ENCODE data around the gene EP400. TPM values are rescaled to one million over a fixed set of nuclear protein-coding genes. Genes with fewer than 3 reads are reported as not detected.

EP400 gene
- total and polyA plus RNA-seq, 7 donors, result 8.0 to 24.5 (median 18.4) TPM

DNA sequence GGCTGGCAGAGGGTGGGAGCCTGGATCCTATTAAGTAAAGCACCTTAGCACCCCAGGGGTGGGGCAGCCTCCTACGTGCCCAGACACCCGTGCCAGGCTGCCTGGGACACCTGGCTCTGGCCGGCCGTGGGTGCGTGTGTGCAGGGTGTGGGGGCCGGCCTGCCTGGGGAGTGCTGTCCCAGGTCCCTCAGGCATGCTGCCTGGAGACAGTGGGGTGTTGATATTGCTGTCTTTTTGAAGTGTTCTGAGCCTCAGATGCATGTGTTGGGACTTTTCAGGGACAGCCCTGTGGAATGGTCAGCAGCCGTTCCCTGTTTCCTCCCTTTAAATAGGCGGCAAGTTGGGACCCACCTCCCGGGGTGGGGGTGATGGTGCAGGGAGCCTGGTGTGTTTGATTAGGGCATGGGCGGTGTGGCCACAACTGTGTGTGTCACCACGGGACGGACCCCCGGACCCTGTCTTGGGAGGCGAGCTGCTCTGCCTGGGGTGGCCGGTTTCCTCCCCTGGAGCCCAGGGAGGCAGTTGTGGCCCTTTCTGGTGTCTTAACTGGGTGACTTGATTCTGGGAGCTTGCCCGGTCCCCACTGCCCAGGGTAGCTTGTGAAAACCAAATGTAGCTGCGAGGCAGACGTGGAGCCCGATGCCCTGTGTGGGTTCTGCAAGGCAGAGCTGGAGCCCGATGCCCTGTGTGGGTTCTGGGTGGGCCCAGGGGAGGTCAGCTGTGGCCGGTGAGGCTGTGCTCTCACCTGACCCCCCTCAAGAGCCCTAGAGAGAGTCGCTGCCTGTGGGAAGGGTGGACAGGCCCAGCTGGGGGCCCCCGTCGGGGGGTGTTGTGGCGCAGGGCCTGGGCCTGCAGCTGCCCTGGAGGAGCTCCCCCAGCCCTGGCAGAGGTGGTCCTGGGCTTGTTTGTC lies 47.2 kb upstream of the EP400 start:
- DNase-seq (peak; percentile 16 to 57), ATAC-seq (peak in 2 of 4 donors; percentile 0 to 2)
- TF ChIP-seq, protein P1, sequence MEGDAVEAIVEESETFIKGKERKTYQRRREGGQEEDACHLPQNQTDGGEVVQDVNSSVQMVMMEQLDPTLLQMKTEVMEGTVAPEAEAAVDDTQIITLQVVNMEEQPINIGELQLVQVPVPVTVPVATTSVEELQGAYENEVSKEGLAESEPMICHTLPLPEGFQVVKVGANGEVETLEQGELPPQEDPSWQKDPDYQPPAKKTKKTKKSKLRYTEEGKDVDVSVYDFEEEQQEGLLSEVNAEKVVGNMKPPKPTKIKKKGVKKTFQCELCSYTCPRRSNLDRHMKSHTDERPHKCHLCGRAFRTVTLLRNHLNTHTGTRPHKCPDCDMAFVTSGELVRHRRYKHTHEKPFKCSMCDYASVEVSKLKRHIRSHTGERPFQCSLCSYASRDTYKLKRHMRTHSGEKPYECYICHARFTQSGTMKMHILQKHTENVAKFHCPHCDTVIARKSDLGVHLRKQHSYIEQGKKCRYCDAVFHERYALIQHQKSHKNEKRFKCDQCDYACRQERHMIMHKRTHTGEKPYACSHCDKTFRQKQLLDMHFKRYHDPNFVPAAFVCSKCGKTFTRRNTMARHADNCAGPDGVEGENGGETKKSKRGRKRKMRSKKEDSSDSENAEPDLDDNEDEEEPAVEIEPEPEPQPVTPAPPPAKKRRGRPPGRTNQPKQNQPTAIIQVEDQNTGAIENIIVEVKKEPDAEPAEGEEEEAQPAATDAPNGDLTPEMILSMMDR (IDR thresholded peaks at IDR 0.05), result no peak
- Histone ChIP-seq H3K4me3 (peak overlapping the region; percentile 42), H3K4me1 (peaks cover 79% of the 10 kb centered on the region), H3K27me3 (ENCODE audit: insufficient read depth in 3 of 3, low read length in 2 of 3) (no peaks in the 10 kb centered on the region), H3K36me3 (ENCODE audit: insufficient read depth in 1 of 2, low read depth in 1 of 2) (peaks cover 0 to 19% of the 10 kb centered on the region in 2 donors), H3K9me3 (no peaks in the 10 kb centered on the region), H3K27ac (peak overlapping the region; percentile 98)
- WGBS, 3 donors, result 52 to 68% (median 53%) methylated on average over 25 of the region's 25 CpGs
- intact Hi-C loops (cut with DNase I), result no loop called here

DNA sequence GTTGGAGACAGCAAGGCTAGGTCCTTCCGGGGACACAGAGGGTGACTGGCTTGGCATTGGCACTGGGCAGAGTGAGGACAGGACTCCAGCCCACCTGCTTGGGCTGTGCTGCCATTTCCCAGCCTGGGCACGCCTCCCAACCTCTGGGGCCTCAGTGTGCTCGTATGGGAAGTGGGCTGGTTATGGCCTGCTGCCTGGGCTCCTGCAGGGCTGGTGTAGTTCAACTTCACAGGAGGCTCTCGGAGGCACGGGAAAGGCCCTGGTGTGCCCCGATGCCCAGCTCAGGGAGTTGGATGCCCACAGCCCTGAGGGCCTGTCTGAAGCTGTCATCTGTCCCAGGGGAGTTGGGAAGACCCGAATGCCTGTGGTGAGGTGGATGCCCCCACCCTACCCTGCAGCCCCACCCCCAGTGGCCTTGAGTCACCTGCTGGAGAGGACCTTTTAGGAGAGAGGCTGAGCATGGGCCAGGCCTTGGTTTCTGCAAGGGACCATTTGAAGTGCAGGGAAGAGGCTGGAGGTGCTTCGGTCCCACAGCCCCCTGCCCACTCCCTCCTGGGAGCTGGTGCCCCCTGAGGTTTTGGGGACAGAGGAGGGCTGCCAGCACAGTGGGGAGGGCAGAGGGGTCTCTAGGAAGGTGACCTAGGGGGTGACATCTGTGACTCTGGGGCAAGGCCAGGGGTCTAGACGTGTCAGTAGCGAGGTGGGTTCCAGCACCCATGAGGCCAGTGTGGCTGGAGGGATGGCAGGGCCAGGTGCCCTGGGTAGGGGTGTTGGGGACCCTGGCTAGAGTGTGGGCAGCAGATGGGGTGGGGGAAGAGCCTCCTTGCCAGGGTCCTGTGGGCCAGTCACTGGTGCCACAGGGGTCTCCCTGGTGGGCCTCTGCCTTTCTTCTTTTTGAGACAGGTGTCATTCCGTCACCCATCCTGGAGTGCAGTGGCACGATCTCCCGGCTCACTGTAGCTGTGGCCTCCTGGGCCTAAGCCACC lies 46.2 kb upstream of the EP400 start:
- DNase-seq (peak; percentile 13 to 47), ATAC-seq (peak in 2 of 4 donors; percentile 13 to 20)
- Histone ChIP-seq H3K4me3 (no peak overlapping the region), H3K27me3 (ENCODE audit: insufficient read depth in 3 of 3, low read length in 2 of 3) (no peaks in the 10 kb centered on the region), H3K4me1 (peaks cover 69% of the 10 kb centered on the region), H3K9me3 (no peaks in the 10 kb centered on the region), H3K27ac (peak overlapping the region; percentile 98), H3K36me3 (ENCODE audit: insufficient read depth in 1 of 2, low read depth in 1 of 2) (peaks cover 0 to 27% of the 10 kb centered on the region in 2 donors)
- intact Hi-C loops (cut with DNase I), result no loop called here
- WGBS, 3 donors, result 61 to 78% (median 69%) methylated on average over 13 of the region's 13 CpGs
- TF ChIP-seq, protein P1 (IDR thresholded peaks at IDR 0.05), result no peak

DNA sequence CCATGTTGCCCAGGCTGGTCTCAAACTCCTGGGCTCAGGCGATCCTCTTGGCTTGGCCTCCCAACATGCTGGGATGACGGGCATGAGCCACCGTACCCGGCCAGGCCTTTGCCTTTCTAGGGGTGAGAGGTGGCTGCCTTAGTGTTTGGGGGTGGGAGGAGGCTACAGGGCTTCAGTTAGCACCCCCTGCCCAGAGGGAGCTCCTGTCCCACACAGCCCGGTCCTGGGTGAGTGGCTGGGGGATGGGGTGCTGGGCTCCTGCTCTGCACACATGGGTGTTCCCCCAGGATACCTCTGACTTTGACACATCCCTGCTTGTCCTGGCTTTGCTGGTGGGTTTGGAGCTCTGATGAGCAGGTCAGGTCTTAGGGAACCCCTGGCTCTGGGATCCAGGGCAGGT lies 45.4 kb upstream of the EP400 start:
- no peak for ATAC-seq
- intact Hi-C loops (cut with DNase I), result no loop called here
- TF ChIP-seq, protein P1 (IDR thresholded peaks at IDR 0.05), result no peak
- Histone ChIP-seq H3K36me3 (ENCODE audit: insufficient read depth in 1 of 2, low read depth in 1 of 2) (peaks cover 0 to 34% of the 10 kb centered on the region in 2 donors), H3K27ac (peak overlapping the region; percentile 33), H3K9me3 (no peaks in the 10 kb centered on the region), H3K27me3 (ENCODE audit: insufficient read depth in 3 of 3, low read length in 2 of 3) (no peaks in the 10 kb centered on the region), H3K4me1 (peaks cover 63% of the 10 kb centered on the region), H3K4me3 (no peak overlapping the region)
- no peak for DNase-seq
- 84 to 94% (median 89%) methylated on average over 5 of the region's 5 CpGs for WGBS, 3 donors

DNA sequence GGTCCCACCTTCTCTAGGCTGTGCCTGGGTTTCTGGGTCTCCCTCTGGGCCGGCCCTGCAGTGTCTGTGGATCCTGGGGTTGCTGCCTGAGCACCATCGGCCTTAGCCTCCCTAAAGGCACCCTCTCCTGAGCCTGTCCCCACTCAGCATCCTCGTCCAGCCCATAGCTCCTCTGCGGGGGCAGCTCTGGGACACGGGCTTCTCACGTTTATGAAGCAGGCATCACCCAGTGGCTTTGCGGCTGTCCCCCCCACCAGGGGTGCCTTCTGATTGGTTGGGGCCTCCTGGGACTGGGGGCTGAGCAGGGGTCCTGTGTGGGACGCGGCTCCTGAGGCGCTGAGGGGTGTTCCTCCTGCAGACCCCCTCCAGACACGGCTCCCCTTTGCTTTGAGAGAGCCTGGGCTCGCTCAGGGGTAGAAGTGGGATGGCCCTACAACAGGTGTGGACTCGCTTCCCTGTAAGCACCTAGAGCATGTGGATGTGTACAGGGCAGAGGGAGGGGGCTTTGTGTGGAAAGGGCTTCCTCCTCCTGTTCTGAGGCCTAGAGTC lies 44.6 kb upstream of the EP400 start:
- intact Hi-C loops (cut with DNase I), result no loop called here
- ATAC-seq, result no peak
- WGBS, 3 donors, result 83 to 95% (median 83%) methylated on average over 12 to 13 of the region's 13 CpGs

More for the DNA sequence above, 44.6 kb upstream of the EP400 start:
- TF ChIP-seq, protein P1 (IDR thresholded peaks at IDR 0.05), result no peak
- peaks cover 56% of the 10 kb centered on the region for H3K4me1 ChIP-seq
- no peaks in the 10 kb centered on the region for H3K9me3 ChIP-seq
- no peak overlapping the region for H3K27ac ChIP-seq
- H3K36me3 ChIP-seq (ENCODE audit: insufficient read depth in 1 of 2, low read depth in 1 of 2), result peaks cover 0 to 42% of the 10 kb centered on the region in 2 donors
- H3K27me3 ChIP-seq (ENCODE audit: insufficient read depth in 3 of 3, low read length in 2 of 3), result no peaks in the 10 kb centered on the region
- DNase-seq, result no peak
- no peak overlapping the region for H3K4me3 ChIP-seq
